Hematopoietic multipotent progenitor cell treated with erythropoietin and hydrocortisone succinate and interleukin-3 and kit ligand, for 8 days (in vitro differentiated cells): ENCODE results near the gene PAX1.

Experiments
- DNase-seq: peaks from one replicate; pipeline ENCODE4 v3.0.0-alpha.2; 2015

The PAX1 gene

GRCh38 chr20:21703717-21704407, 1.6 kb upstream of the PAX1 start:
- no peak for DNase-seq

- DNase-seq, result no peak
These were observed 767 bp upstream of the PAX1 start for GRCh38 chr20:21704408-21705385.

- DNase-seq, result no peak
These were observed 1.1 kb downstream of the PAX1 start for GRCh38 chr20:21706261-21707195.

GRCh38 chr20:21707267-21707666, 1.8 kb downstream of the PAX1 start:
- DNase-seq, result no peak

- DNase-seq, result no peak
These were observed 2.7 kb downstream of the PAX1 start for GRCh38 chr20:21707999-21708737.

GRCh38 chr20:21708738-21709534, 3.5 kb downstream of the PAX1 start:
- DNase-seq, result no peak

GRCh38 chr20:21709535-21709904, 4.1 kb downstream of the PAX1 start:
- no peak for DNase-seq

GRCh38 chr20:21710341-21710740, 4.9 kb downstream of the PAX1 start:
- DNase-seq, result no peak

- no peak for DNase-seq
These were observed 5.5 kb downstream of the PAX1 start for GRCh38 chr20:21710863-21711431.

- no peak for DNase-seq
These were observed 7.1 kb downstream of the PAX1 start for GRCh38 chr20:21712443-21713059.

GRCh38 chr20:21713470-21713869, 8.0 kb downstream of the PAX1 start:
- no peak for DNase-seq

GRCh38 chr20:21713901-21714296, 8.4 kb downstream of the PAX1 start:
- DNase-seq, result no peak

- no peak for DNase-seq
These were observed 9.1 kb downstream of the PAX1 start for GRCh38 chr20:21714297-21715192.

- DNase-seq, result no peak
These were observed 9.9 kb downstream of the PAX1 start for GRCh38 chr20:21715193-21715881.

GRCh38 chr20:21719592-21720214, 14.2 kb downstream of the PAX1 start:
- DNase-seq, result peak; percentile 58

GRCh38 chr20:21725892-21726291, 20.4 kb downstream of the PAX1 start:
- DNase-seq, result no peak

GRCh38 chr20:21729316-21729715, 23.9 kb downstream of the PAX1 start:
- no peak for DNase-seq

- no peak for DNase-seq
These were observed 33.7 kb downstream of the PAX1 start for GRCh38 chr20:21739161-21739560.
